GM23338 (cell line): ENCODE results near the gene CTCFL. TPM values are rescaled to one million over a fixed set of nuclear protein-coding genes. Genes with fewer than 3 reads are reported as not detected.

Source experiments
- ATAC-seq: fragments of 200-7000 bp; cut with Tn5 transposase; 3 replicates; pipeline ENCODE4 v1.9.1; 2020
- DNase-seq: peaks from one replicate; pipeline ENCODE4 v3.0.0-alpha.2; 2015; ENCODE audit warnings: low spot score
- H2AFZ ChIP-seq: fragments of 200-600 bp; sonication (generic); 2 replicates; pipeline ENCODE4 v1.8.0; 2016; ENCODE audit warnings: antibody characterized with exemption, mild to moderate bottlenecking, moderate library complexity
- H3F3A ChIP-seq: fragments of 200-600 bp; sonication (generic); replicated peaks from 2 replicates; pipeline ENCODE4 v1.8.0; 2017; ENCODE audit warnings: antibody characterized with exemption, mixed run types, low read depth
- H3K27ac ChIP-seq: fragments of 200-600 bp; sonication (generic); 2 replicates; pipeline ENCODE4 v1.6.1; 2016; ENCODE audit warnings: low read depth
- H3K27me3 ChIP-seq: fragments of 200-600 bp; sonication (generic); 2 replicates; pipeline ENCODE4 v1.8.0; 2016; ENCODE audit warnings: mild to moderate bottlenecking, mixed run types, moderate library complexity; ENCODE audit not compliant: insufficient read depth
- H3K36me3 ChIP-seq: fragments of 200-600 bp; sonication (generic); 2 replicates; pipeline ENCODE4 v1.8.0; 2016; ENCODE audit warnings: mild to moderate bottlenecking; ENCODE audit not compliant: insufficient read depth
- H3K4me1 ChIP-seq: fragments of 200-600 bp; sonication (generic); 2 replicates; pipeline ENCODE4 v1.8.0; 2016; ENCODE audit warnings: mild to moderate bottlenecking, moderate library complexity; ENCODE audit not compliant: insufficient read depth
- H3K4me2 ChIP-seq: fragments of 200-600 bp; sonication (generic); 2 replicates; pipeline ENCODE4 v1.7.1; 2017; ENCODE audit warnings: mixed run types
- H3K4me3 ChIP-seq: fragments of 200-600 bp; sonication (generic); 2 replicates; pipeline ENCODE4 v1.6.1; 2016; ENCODE audit warnings: mixed run types
- H3K79me2 ChIP-seq: fragments of 200-600 bp; sonication (generic); replicated peaks from 2 replicates; pipeline ENCODE4 v1.8.0; 2017; ENCODE audit warnings: mild to moderate bottlenecking; ENCODE audit not compliant: insufficient read depth
- H3K9me2 ChIP-seq: fragments of 200-600 bp; sonication (generic); 2 replicates; pipeline ENCODE4 v1.8.0; 2017; ENCODE audit not compliant: insufficient read depth
- H4K20me1 ChIP-seq: fragments of 200-600 bp; sonication (generic); replicated peaks from 2 replicates; pipeline ENCODE4 v1.8.0; 2017; ENCODE audit warnings: mild to moderate bottlenecking; ENCODE audit not compliant: insufficient read depth
- H3K27ac Mint-ChIP-seq: 2 replicates; pipeline ENCODE4 v1.8.0; 2020; ENCODE audit warnings: inconsistent platforms, mild to moderate bottlenecking, moderate library complexity, mixed read lengths
- H3K27me3 Mint-ChIP-seq: 3 replicates; pipeline ENCODE4 v1.8.0; 2022; ENCODE audit warnings: low read depth, mild to moderate bottlenecking, moderate library complexity, mixed read lengths, inconsistent platforms; ENCODE audit not compliant: insufficient read depth, poor library complexity
- H3K36me3 Mint-ChIP-seq: 3 replicates; pipeline ENCODE4 v1.8.0; 2021; ENCODE audit warnings: low read depth, mild to moderate bottlenecking, inconsistent platforms, moderate library complexity, mixed read lengths
- H3K4me1 Mint-ChIP-seq: 3 replicates; pipeline ENCODE4 v1.8.0; 2020; ENCODE audit warnings: mild to moderate bottlenecking, inconsistent platforms, mixed read lengths
- H3K4me3 Mint-ChIP-seq: 3 replicates; pipeline ENCODE4 v1.8.0; 2021; ENCODE audit warnings: moderate library complexity, mild to moderate bottlenecking, inconsistent platforms, mixed read lengths
- H3K9me3 Mint-ChIP-seq: 3 replicates; pipeline ENCODE4 v1.8.0; 2020; ENCODE audit warnings: moderate library complexity, mild to moderate bottlenecking, inconsistent platforms, mixed read lengths
- CTCF ChIP-seq, 2 experiments: fragments of 200-600 bp in 1 of 2; sonication (generic) in 1 of 2; conservative IDR thresholded peaks; 2 replicates each; pipeline versions ENCODE4 v1.5.1 to v1.6.1; 2016 to 2017; ENCODE audit warnings: antibody characterized with exemption in 2 of 2, low read depth in 2 of 2, mild to moderate bottlenecking in 2 of 2, moderate library complexity in 1 of 2
- ETS1 ChIP-seq: IDR thresholded peaks from 2 replicates; pipeline ENCODE4 v1.6.1; 2016; ENCODE audit warnings: antibody characterized with exemption
- EZH2 ChIP-seq: fragments of 200-600 bp; sonication (generic); IDR thresholded peaks from one replicate; pipeline ENCODE4 v1.8.0; 2017; ENCODE audit warnings: antibody characterized with exemption, mild to moderate bottlenecking, low read depth; ENCODE audit not compliant: unreplicated experiment
- NANOG ChIP-seq: IDR thresholded peaks from 2 replicates; pipeline ENCODE4 v1.6.1; 2016; ENCODE audit warnings: antibody characterized with exemption, borderline replicate concordance
- POLR2AphosphoS5 ChIP-seq: IDR thresholded peaks from 2 replicates; pipeline ENCODE4 v1.6.1; 2016; ENCODE audit warnings: antibody characterized with exemption, low read depth
- STAT1 ChIP-seq: IDR thresholded peaks from one replicate; pipeline ENCODE4 v1.6.1; 2016; ENCODE audit warnings: antibody characterized with exemption; ENCODE audit not compliant: unreplicated experiment
- ZNF114 ChIP-seq: fragments of 250-450 bp; sonication (Bioruptor Pico); IDR thresholded peaks from 2 replicates; pipeline ENCODE4 v1.5.0; 2020; ENCODE audit warnings: mild to moderate bottlenecking, moderate library complexity
- ZNF462 ChIP-seq: fragments of 250-450 bp; sonication (Bioruptor Pico); IDR thresholded peaks from 2 replicates; pipeline ENCODE4 v1.5.0; 2020; ENCODE audit warnings: mild to moderate bottlenecking, moderate library complexity
- polyA plus RNA-seq: library from polyadenylated mRNA; unstranded; fragments of >200 nt; fragmentation: Nextera tagmentation; extraction: Ambion mirVana; gene quantifications from 2 replicates; pipeline ENCODE4 v1.2.1, GENCODE V29; 2016
- total RNA-seq: library from RNA; depleted of rRNA; stranded (reverse); fragments of >200 nt; shearing (Covaris generic); gene quantifications from 2 replicates; pipeline ENCODE4 v1.2.3, GENCODE V29; 2014

The CTCFL gene
- total and polyA plus RNA-seq, 2 experiments from 2014 or later = 0.55 to 1.4 TPM

GRCh38 chr20:57543754-57544153 is 18.8 kb upstream of the CTCFL start:
- no peak for TF ChIP-seq ETS1
- TF ChIP-seq NANOG = no peak
- TF ChIP-seq EZH2 = no peak
- no peak for TF ChIP-seq POLR2AphosphoS5
- TF ChIP-seq STAT1 = no peak
- no peak for TF ChIP-seq ZNF114 (CRISPR knock-in tag)
- TF ChIP-seq CTCF (conservative IDR thresholded peaks at IDR 0.05; ENCODE audit: low read depth in 2 of 2) = no peak
- no peak for TF ChIP-seq ZNF462 (CRISPR knock-in tag)

More at GRCh38 chr20:57543754-57544153, 18.8 kb upstream of the CTCFL start:
- H3K79me2 ChIP-seq = no peaks in the 10 kb centered on the region
- DNase-seq (no peak), ATAC-seq (no peak)
- H3K27me3 ChIP-seq = no peaks in the 10 kb centered on the region
- Mint-ChIP-seq H3K27ac (no peak overlapping the region), H3K4me3 (no peak overlapping the region), H3K27me3 (peaks cover 11% of the 10 kb centered on the region), H3K9me3 (no peaks in the 10 kb centered on the region; the same call in 2 of the 3 replicates), H3K36me3 (no peaks in the 10 kb centered on the region), H3K4me1 (peaks cover 9% of the 10 kb centered on the region)
- H3K36me3 ChIP-seq = no peaks in the 10 kb centered on the region; the same call in 1 of the 2 replicates
- no peak overlapping the region for H2AFZ ChIP-seq
- H3K4me2 ChIP-seq = no peak overlapping the region
- no peaks in the 10 kb centered on the region for H3K9me2 ChIP-seq
- H4K20me1 ChIP-seq = no peaks in the 10 kb centered on the region
- 0 out of 2 replicates have a peak, but pooled peaks cover 7% of the 10 kb centered on the region for H3K4me1 ChIP-seq
- no peak overlapping the region for H3K4me3 ChIP-seq
- H3F3A ChIP-seq = no peaks in the 10 kb centered on the region
- no peak overlapping the region for H3K27ac ChIP-seq
